K562 (cell line): ENCODE data around the gene RNF19B. TPM values are rescaled to one million over a fixed set of nuclear protein-coding genes. Genes with fewer than 3 reads are reported as not detected.

Experiments used
- MNT ChIP-seq, 2 experiments: fragments of 450-650 bp; conservative IDR thresholded peaks; 2 replicates each; pipeline ENCODE4 v1.6.1; 2017; ENCODE audit warnings: mild to moderate bottlenecking in 2 of 2, moderate library complexity in 2 of 2
- NEUROD1 ChIP-seq: fragments of 150-350 bp; IDR thresholded peaks from 2 replicates; pipeline ENCODE4 v1.6.1; 2014; ENCODE audit warnings: borderline replicate concordance, low read length, low read depth; ENCODE audit not compliant: partially characterized antibody
- ZBTB40 ChIP-seq, 2 experiments: fragments of 450-650 bp in 1 of 2; sonication (generic) in 1 of 2; formaldehyde crosslinking in 1 of 2; IDR thresholded peaks; 2 replicates each; pipeline versions ENCODE4 v1.7.1 to v1.9.0; 2016 to 2022; ENCODE audit warnings: inconsistent platforms in 1 of 2, mild to moderate bottlenecking in 1 of 2, missing genetic modification reagents in 1 of 2
- ZNF324 ChIP-seq: fragments of 250-450 bp; sonication (Bioruptor Pico); IDR thresholded peaks from 2 replicates; pipeline ENCODE4 v1.4.0; 2020; ENCODE audit warnings: mild to moderate bottlenecking
- polyA plus RNA-seq, 8 experiments: library from polyadenylated mRNA; depleted of rRNA in 4 of 8; stranded (reverse) in 5 of 8; unstranded in 3 of 8; fragments of >200 nt; fragmentation: Nextera tagmentation in 2 of 8; fragmentation: Illumina TruSeq in 1 of 8; extraction: Ambion mirVana in 2 of 8; extraction: Trizol in 1 of 8; gene quantifications; 2 replicates each; pipeline versions ENCODE4 v1.2.1 to v1.2.3, GENCODE V29; 2011 to 2014; ENCODE audit warnings: inconsistent platforms in 1 of 8, missing spikeins in 1 of 8
- total RNA-seq, 7 experiments: library from RNA; depleted of rRNA in 6 of 7; stranded (reverse); fragments of >200 nt in 6 of 7; fragmentation: Illumina TruSeq in 2 of 7; extraction: Trizol in 2 of 7; gene quantifications; 2 replicates each; pipeline versions ENCODE4 v1.2.1 to v1.2.3, GENCODE V29; 2011 to 2021; ENCODE audit warnings: low replicate concordance in 1 of 7
- TF ChIP-seq, protein P1 (sequence below), 2 experiments: fragments of 450-650 bp; formaldehyde crosslinking in 1 of 2; IDR thresholded peaks; 2 replicates each; pipeline versions ENCODE4 v1.4.0 to v1.6.1; 2014 to 2020; ENCODE audit warnings: mild to moderate bottlenecking in 2 of 2, borderline replicate concordance in 1 of 2, low read depth in 1 of 2

The RNF19B gene
- total and polyA plus RNA-seq, 9 of the 15 experiments (the other 6 are each of a cell fraction or from before 2014, with no cell fraction given), result 2.6 to 14.9 (median 10.1) TPM

GRCh38 chr1:32963746-32964460, 706 bp downstream of the RNF19B start (continued):
- no peak for TF ChIP-seq ZBTB40 (IDR thresholded peaks at IDR 0.05)
- TF ChIP-seq ZBTB40 (CRISPR knock-in tag; IDR thresholded peaks at IDR 0.05), result no peak
- TF ChIP-seq MNT (conservative IDR thresholded peaks at IDR 0.05), result peak in 1 of 2 experiments; percentile 47; a peak in 1 of 4 replicates
- TF ChIP-seq, protein P1, sequence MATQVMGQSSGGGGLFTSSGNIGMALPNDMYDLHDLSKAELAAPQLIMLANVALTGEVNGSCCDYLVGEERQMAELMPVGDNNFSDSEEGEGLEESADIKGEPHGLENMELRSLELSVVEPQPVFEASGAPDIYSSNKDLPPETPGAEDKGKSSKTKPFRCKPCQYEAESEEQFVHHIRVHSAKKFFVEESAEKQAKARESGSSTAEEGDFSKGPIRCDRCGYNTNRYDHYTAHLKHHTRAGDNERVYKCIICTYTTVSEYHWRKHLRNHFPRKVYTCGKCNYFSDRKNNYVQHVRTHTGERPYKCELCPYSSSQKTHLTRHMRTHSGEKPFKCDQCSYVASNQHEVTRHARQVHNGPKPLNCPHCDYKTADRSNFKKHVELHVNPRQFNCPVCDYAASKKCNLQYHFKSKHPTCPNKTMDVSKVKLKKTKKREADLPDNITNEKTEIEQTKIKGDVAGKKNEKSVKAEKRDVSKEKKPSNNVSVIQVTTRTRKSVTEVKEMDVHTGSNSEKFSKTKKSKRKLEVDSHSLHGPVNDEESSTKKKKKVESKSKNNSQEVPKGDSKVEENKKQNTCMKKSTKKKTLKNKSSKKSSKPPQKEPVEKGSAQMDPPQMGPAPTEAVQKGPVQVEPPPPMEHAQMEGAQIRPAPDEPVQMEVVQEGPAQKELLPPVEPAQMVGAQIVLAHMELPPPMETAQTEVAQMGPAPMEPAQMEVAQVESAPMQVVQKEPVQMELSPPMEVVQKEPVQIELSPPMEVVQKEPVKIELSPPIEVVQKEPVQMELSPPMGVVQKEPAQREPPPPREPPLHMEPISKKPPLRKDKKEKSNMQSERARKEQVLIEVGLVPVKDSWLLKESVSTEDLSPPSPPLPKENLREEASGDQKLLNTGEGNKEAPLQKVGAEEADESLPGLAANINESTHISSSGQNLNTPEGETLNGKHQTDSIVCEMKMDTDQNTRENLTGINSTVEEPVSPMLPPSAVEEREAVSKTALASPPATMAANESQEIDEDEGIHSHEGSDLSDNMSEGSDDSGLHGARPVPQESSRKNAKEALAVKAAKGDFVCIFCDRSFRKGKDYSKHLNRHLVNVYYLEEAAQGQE (IDR thresholded peaks at IDR 0.05; ENCODE audit: borderline replicate concordance), result peak; percentile 65
- TF ChIP-seq, protein P1 (CRISPR knock-in tag; IDR thresholded peaks at IDR 0.05; ENCODE audit: low read depth), result peak; percentile 37; the same call in 1 of the 2 replicates
- 0 out of 2 replicates have a peak, but pooled peaks have one; percentile 5 for TF ChIP-seq ZNF324 (CRISPR knock-in tag)
- TF ChIP-seq NEUROD1, result no peak
